Tibial nerve (tissue), 4 donors: ENCODE results near the gene NOC4L. TPM values are rescaled to one million over a fixed set of nuclear protein-coding genes. Genes with fewer than 3 reads are reported as not detected.

Source experiments
- DNase-seq, 2 donors: peaks; one replicate each; pipeline ENCODE4 v3.0.0-alpha.2; 2019; ENCODE audit warnings: low spot score in 2 of 2
- H3K27ac ChIP-seq, 4 donors: fragments of 200-600 bp; sonication (generic) in 3 of 4; one replicate each; pipeline ENCODE4 v1.5.1; 2017 to 2019; ENCODE audit warnings: mild to moderate bottlenecking in 1 of 4
- H3K27me3 ChIP-seq, 2 donors: fragments of 200-600 bp; sonication (generic) in 1 of 2; one replicate each; pipeline versions ENCODE4 v1.5.1 to v1.6.0; 2017 to 2019
- H3K36me3 ChIP-seq, 3 donors: fragments of 200-600 bp; sonication (generic); one replicate each; pipeline ENCODE4 v1.5.1; 2018 to 2019
- H3K4me1 ChIP-seq, 4 donors: fragments of 200-600 bp; sonication (generic) in 3 of 4; one replicate each; pipeline ENCODE4 v1.5.1; 2017 to 2019
- H3K4me3 ChIP-seq, 4 donors: fragments of 200-600 bp; sonication (generic) in 3 of 4; one replicate each; pipeline ENCODE4 v1.5.1; 2017 to 2019; ENCODE audit warnings: mild to moderate bottlenecking in 1 of 4, moderate library complexity in 1 of 4
- H3K9me3 ChIP-seq, 4 donors: fragments of 200-600 bp; sonication (generic) in 3 of 4; one replicate each; pipeline ENCODE4 v1.5.1; 2017 to 2019
- EP300 ChIP-seq, 2 donors: sonication (generic); formaldehyde crosslinking; IDR thresholded peaks; one replicate each; pipeline ENCODE4 v1.6.1; 2017; ENCODE audit warnings: antibody characterized with exemption in 2 of 2, mild to moderate bottlenecking in 1 of 2
- POLR2A ChIP-seq, 2 donors: fragments of 450-650 bp; IDR thresholded peaks; one replicate each; pipeline ENCODE4 v1.6.1; 2017; ENCODE audit warnings: antibody characterized with exemption in 2 of 2, mild to moderate bottlenecking in 2 of 2, moderate library complexity in 2 of 2
- WGBS, 2 donors: methylation state at CpG; one replicate each; pipeline ENCODE4 v1.1.5; 2018; 5-methylcytosine and 5-hydroxymethylcytosine counted together
- total RNA-seq, 4 donors: library from RNA; depleted of rRNA; stranded (reverse); fragments of >200 nt; gene quantifications; one replicate each; pipeline ENCODE4 v1.1.0, GENCODE V29; 2016
- TF ChIP-seq, protein P1 (sequence below), 5 experiments: fragments of 200-600 bp in 3 of 5; fragments of 450-650 bp in 2 of 5; sonication (generic) in 3 of 5; IDR thresholded peaks; one replicate each; pipeline ENCODE4 v1.5.1; 2016 to 2019; ENCODE audit warnings: antibody characterized with exemption in 5 of 5, mild to moderate bottlenecking in 3 of 5, moderate library complexity in 2 of 5

Gene NOC4L
- total RNA-seq, 4 donors from 2014 or later = 8.2 to 24.9 (median 17.0) TPM

DNA sequence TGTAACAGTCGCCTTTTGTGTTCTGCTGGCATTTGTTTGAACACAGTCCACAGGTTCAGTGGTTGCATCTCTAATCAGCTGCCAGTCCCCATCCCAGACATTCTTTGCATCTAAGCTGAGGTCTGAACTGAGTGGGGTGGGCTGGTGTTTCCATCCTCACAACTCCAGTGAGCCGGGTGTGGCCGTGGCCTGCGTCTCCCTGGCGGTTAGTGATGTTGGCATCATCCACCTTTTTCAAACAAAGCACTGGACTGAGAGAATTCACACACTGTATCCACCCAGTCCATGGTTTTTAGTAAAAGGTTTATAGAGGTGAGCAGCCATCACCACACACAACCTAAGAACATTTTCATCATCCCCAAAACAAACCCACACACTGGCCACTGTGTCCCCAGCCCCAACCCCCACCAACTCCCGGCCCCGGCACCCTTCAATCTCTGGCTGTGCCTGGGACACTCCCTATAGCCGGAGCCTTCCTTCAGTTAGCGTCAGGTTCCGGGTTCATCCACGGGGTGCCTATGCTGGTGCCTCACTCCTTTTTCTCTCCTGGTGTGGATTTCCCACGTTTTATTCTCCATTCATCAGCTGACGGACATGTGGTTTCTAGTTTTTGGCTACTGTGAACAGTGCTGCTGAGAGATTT lies 6.7 kb upstream of the NOC4L start:
- Histone ChIP-seq H3K4me1 (peaks cover 0 to 8% (median 1%) of the 10 kb centered on the region in 4 donors), H3K27me3 (no peaks in the 10 kb centered on the region), H3K4me3 (no peak overlapping the region), H3K9me3 (no peaks in the 10 kb centered on the region), H3K27ac (no peak overlapping the region), H3K36me3 (peaks cover 0 to 48% (median 17%) of the 10 kb centered on the region in 3 donors)
- no peak for DNase-seq
- 74% methylated on average over 13 of the region's 13 CpGs for WGBS, 2 donors
- TF ChIP-seq POLR2A (IDR thresholded peaks at IDR 0.05) (no peak), EP300 (IDR thresholded peaks at IDR 0.05) (no peak)
- TF ChIP-seq, protein P1, sequence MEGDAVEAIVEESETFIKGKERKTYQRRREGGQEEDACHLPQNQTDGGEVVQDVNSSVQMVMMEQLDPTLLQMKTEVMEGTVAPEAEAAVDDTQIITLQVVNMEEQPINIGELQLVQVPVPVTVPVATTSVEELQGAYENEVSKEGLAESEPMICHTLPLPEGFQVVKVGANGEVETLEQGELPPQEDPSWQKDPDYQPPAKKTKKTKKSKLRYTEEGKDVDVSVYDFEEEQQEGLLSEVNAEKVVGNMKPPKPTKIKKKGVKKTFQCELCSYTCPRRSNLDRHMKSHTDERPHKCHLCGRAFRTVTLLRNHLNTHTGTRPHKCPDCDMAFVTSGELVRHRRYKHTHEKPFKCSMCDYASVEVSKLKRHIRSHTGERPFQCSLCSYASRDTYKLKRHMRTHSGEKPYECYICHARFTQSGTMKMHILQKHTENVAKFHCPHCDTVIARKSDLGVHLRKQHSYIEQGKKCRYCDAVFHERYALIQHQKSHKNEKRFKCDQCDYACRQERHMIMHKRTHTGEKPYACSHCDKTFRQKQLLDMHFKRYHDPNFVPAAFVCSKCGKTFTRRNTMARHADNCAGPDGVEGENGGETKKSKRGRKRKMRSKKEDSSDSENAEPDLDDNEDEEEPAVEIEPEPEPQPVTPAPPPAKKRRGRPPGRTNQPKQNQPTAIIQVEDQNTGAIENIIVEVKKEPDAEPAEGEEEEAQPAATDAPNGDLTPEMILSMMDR (IDR thresholded peaks at IDR 0.05) = no peak

DNA sequence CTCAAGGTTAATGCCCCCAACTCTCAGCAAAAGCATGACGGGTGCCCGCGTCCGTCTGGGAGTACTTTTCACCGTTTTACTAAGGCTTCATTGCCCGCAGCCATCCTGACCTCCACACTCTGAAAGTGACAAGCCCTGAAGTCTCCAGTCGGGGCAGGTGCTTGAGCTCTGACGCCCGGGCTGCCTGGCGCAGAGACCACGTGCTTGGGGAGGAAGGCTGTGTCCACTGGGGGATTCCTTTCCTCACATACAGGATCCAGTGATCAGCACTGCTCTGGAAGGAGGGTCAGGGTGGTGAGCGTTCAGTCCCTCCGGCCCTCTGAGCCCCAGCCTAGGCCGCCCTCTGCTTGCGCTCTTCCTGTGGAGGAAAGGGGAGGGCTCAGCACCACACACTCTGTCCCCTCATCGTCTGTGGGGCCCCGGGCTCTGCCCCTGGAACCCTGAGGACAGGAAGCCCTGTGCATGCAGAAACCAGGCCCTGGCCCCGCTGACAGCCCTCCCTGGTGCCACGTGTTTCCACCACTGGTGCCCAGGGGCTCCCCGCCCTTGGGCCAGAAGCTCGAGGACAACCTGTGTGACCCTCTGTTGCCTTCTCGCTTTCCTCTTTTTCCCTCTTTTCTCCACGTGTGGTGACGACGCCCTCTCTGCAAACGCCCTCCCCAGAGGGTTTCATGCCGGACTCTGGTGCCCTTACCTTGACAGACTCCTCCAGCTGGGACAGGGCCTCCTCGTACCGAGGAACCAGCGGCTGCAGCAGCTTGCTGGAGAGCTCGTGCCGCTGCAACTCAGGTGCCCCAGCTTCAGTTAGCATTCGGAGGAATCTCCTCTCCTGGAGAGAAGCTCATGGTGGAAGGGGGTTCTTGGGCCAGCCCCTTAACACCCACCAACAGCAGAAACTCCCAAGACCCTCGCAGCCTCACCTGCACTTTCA lies 5.1 kb upstream of the NOC4L start:
- H3K4me1 ChIP-seq = peaks cover 0 to 19% (median 10%) of the 10 kb centered on the region in 4 donors
- no peak overlapping the region for H3K27ac ChIP-seq
- no peak overlapping the region for H3K4me3 ChIP-seq
- 89 to 93% methylated on average over 33 of the region's 34 CpGs for WGBS, 2 donors
- no peak for DNase-seq
- TF ChIP-seq EP300 (IDR thresholded peaks at IDR 0.05) (no peak), POLR2A (IDR thresholded peaks at IDR 0.05) (no peak)
- TF ChIP-seq, protein P1 (IDR thresholded peaks at IDR 0.05) = no peak
- no peaks in the 10 kb centered on the region for H3K27me3 ChIP-seq
- no peaks in the 10 kb centered on the region for H3K9me3 ChIP-seq
- H3K36me3 ChIP-seq = peaks cover 0 to 48% (median 17%) of the 10 kb centered on the region in 3 donors

DNA sequence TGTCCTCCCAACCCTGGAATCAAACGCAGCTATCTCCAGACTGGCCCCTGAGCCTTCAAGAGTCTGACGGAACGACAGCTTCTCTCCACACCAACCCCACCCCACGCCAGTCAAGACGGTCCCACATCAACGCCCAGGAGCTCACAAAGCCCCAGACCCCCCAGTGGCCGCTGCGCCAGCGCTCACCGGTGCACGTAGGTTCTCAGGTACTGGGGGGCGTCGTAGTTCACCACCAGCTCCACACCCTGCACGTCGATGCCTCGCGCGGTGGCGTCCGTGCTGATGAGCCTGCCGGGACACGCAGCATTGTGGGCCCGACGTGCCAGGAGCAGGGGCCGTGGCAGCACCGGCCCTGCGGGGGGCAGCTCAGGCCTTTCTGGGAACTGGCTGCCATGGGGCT lies 4.3 kb upstream of the NOC4L start:
- H3K4me3 ChIP-seq = no peak overlapping the region
- H3K27me3 ChIP-seq = no peaks in the 10 kb centered on the region
- no peak for TF ChIP-seq POLR2A (IDR thresholded peaks at IDR 0.05)
- TF ChIP-seq, protein P1 (IDR thresholded peaks at IDR 0.05) = no peak
- no peak for TF ChIP-seq EP300 (IDR thresholded peaks at IDR 0.05)
- 94 to 97% methylated on average over 18 to 24 of the region's 27 CpGs for WGBS, 2 donors
- DNase-seq = no peak
- peaks cover 0 to 48% (median 17%) of the 10 kb centered on the region in 3 donors for H3K36me3 ChIP-seq
- no peaks in the 10 kb centered on the region for H3K9me3 ChIP-seq
- peaks cover 0 to 22% (median 11%) of the 10 kb centered on the region in 4 donors for H3K4me1 ChIP-seq
- no peak overlapping the region for H3K27ac ChIP-seq

DNA sequence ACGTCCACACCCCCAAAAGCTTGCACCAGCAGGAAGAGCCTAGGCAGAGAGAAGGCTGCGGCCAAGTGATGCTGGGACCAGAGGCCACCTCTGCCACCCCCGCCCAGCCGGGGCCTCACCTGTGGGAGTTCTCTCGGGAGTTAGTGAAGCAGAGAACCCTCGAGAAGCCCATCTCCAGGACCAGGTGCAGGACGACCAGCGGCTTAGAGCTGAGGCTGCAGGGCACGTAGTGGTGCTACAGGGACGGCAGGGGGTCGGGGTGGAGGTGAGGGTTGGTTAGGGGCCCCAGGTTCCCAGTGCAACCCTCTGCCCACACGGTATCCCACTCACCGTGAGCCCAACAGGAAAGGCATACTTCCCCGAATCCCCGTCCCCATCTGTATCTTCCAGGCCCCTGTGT lies 3.8 kb upstream of the NOC4L start:
- H3K27me3 ChIP-seq = no peaks in the 10 kb centered on the region
- peaks cover 0 to 28% (median 17%) of the 10 kb centered on the region in 4 donors for H3K4me1 ChIP-seq
- H3K4me3 ChIP-seq = no peak overlapping the region
- H3K36me3 ChIP-seq = peaks cover 0 to 50% (median 17%) of the 10 kb centered on the region in 3 donors
- no peak for DNase-seq
- no peak overlapping the region for H3K27ac ChIP-seq
- H3K9me3 ChIP-seq = no peaks in the 10 kb centered on the region
- WGBS, 2 donors = 85 to 94% methylated on average over 9 to 15 of the region's 15 CpGs
- TF ChIP-seq, protein P1 (IDR thresholded peaks at IDR 0.05) = no peak
- TF ChIP-seq EP300 (IDR thresholded peaks at IDR 0.05) (no peak), POLR2A (IDR thresholded peaks at IDR 0.05) (no peak)
